ENCODE data around the gene FAM171A1. TPM values are rescaled to one million over a fixed set of nuclear protein-coding genes. Genes with fewer than 3 reads are reported as not detected.

Gene FAM171A1
- total and polyA plus RNA-seq, 2 experiments from 2014 or later: 38.9 to 41.5 TPM

DNA sequence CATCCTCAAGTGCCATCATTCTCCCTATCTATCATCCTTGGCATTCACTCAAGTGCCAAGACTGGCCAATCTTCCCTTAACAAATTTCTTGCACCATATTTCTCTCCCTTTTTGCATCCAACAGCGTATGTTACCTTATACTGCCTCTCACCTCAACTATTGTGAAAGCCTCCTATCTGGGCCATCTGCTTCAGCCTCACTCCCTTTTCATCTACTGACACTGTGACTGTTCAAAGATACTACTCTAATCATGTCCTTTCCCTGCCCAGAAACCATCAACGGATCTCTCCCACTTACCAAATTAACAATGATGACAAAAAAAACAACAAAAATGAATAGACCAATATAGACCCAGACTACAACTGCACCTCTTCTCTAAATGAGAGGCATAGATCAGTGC lies 112.0 kb downstream of the FAM171A1 start:
- Histone ChIP-seq H3K4me1 (ENCODE audit: low read depth) (peaks cover 36% of the 10 kb centered on the region), H3K9me3 (ENCODE audit: low read depth) (no peaks in the 10 kb centered on the region), H3K27me3 (no peaks in the 10 kb centered on the region), H3K4me3 (no peak overlapping the region), H3K36me3 (no peaks in the 10 kb centered on the region), H3K27ac (no peak overlapping the region)
- no peak for DNase-seq (ENCODE audit: low read depth in 1 of 2, low spot score in 1 of 2)
- TF ChIP-seq, protein P1, sequence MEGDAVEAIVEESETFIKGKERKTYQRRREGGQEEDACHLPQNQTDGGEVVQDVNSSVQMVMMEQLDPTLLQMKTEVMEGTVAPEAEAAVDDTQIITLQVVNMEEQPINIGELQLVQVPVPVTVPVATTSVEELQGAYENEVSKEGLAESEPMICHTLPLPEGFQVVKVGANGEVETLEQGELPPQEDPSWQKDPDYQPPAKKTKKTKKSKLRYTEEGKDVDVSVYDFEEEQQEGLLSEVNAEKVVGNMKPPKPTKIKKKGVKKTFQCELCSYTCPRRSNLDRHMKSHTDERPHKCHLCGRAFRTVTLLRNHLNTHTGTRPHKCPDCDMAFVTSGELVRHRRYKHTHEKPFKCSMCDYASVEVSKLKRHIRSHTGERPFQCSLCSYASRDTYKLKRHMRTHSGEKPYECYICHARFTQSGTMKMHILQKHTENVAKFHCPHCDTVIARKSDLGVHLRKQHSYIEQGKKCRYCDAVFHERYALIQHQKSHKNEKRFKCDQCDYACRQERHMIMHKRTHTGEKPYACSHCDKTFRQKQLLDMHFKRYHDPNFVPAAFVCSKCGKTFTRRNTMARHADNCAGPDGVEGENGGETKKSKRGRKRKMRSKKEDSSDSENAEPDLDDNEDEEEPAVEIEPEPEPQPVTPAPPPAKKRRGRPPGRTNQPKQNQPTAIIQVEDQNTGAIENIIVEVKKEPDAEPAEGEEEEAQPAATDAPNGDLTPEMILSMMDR (IDR thresholded peaks at IDR 0.05; ENCODE audit: low read depth, low read length): no peak

DNA sequence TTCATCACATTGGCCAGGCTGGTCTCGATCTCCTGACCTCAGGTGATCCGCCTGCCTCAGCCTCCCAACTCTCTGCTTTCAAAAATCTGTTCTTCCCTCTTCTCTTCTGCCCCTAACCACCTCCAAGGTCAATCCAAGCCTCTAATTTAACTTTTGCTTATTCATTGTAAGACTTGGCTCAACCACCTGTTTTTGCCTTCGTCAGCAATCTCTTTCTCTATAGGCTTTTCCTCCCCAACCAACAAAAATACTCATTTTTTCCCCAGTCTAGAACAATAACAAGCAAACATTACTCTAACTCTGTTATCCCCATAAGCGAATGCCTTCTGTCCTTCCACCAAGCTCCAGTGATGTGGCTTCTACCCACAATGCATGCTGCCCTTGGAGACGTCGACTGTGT lies 112.8 kb downstream of the FAM171A1 start:
- no peaks in the 10 kb centered on the region for H3K27me3 ChIP-seq
- H3K27ac ChIP-seq: no peak overlapping the region
- H3K4me3 ChIP-seq: no peak overlapping the region
- no peaks in the 10 kb centered on the region for H3K36me3 ChIP-seq
- H3K9me3 ChIP-seq (ENCODE audit: low read depth): no peaks in the 10 kb centered on the region
- DNase-seq (ENCODE audit: low read depth in 1 of 2, low spot score in 1 of 2): no peak
- TF ChIP-seq, protein P1 (IDR thresholded peaks at IDR 0.05; ENCODE audit: low read depth, low read length): no peak
- H3K4me1 ChIP-seq (ENCODE audit: low read depth): peaks cover 44% of the 10 kb centered on the region

DNA sequence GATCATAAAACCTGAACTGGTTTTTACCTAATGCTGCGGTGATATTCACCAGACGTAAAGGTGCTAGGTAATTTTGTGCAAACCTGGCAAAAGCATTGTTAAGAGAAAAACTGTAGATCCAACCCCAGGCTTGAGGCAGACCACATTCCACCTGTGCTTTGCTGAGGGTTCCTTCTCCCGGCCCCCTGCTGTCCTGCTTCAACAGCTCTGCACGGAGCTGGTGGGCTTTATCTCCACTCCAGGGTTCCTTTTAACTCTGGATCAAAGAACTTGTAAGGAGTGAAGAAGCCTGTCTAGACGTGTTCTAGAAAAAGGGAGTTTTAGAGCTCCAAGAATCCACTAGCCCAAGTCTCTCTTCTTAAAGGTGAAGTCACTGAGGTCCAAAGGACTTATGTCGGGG lies 115.1 kb downstream of the FAM171A1 start:
- H3K4me1 ChIP-seq (ENCODE audit: low read depth): peaks cover 28% of the 10 kb centered on the region
- H3K27me3 ChIP-seq: no peaks in the 10 kb centered on the region
- no peak for DNase-seq (ENCODE audit: low read depth in 1 of 2, low spot score in 1 of 2)
- no peak overlapping the region for H3K4me3 ChIP-seq
- H3K27ac ChIP-seq: no peak overlapping the region
- TF ChIP-seq, protein P1 (IDR thresholded peaks at IDR 0.05; ENCODE audit: low read depth, low read length): no peak
- no peaks in the 10 kb centered on the region for H3K9me3 ChIP-seq (ENCODE audit: low read depth)
- H3K36me3 ChIP-seq: no peaks in the 10 kb centered on the region

DNA sequence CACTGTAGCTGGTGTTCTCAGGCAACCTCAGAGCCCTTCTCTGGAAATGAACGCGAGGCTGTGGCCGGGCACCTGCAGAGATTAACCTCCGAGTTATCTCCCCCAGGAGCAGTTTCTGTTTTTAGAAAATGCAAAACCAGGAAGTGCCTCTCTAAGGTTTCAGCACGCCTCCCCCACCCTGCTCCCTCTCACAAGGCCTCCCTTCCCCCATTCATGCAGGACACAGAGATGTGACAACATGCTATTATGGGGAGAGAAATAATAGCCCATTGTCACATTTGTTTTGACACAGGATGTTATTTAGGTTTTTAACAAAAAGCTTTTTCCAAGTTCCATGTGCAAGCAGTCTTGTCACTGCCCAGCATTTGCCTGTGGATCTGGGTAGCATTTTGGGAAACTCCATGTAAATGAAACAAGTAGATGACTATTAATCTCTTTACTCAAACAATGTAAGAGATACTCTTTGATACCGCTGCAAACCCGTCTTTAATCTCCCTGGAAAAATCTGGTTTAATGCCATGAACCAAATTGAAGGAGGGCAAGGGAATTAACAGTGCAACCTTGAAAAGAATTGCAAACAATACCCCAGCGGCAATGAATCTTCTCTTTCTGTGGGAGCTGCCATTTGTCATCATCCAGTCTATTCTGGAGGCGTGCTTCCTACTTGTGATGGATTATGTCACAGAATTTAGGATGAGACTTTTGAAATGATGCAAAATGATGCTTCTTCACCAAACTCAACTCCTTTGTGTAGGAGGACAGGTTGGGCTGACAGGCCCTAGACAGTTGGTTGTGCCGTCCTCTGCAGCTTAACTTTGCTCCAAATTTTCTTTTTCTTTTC lies 116.1 kb downstream of the FAM171A1 start:
- peak in 1 of 2 donors; percentile 74 for DNase-seq (ENCODE audit: low read depth in 1 of 2, low spot score in 1 of 2)
- H3K4me3 ChIP-seq: no peak overlapping the region
- no peaks in the 10 kb centered on the region for H3K36me3 ChIP-seq
- H3K4me1 ChIP-seq (ENCODE audit: low read depth): peaks cover 26% of the 10 kb centered on the region
- no peaks in the 10 kb centered on the region for H3K27me3 ChIP-seq
- H3K9me3 ChIP-seq (ENCODE audit: low read depth): no peaks in the 10 kb centered on the region
- peak overlapping the region; percentile 68 for H3K27ac ChIP-seq
- TF ChIP-seq, protein P1 (IDR thresholded peaks at IDR 0.05; ENCODE audit: low read depth, low read length): no peak

DNA sequence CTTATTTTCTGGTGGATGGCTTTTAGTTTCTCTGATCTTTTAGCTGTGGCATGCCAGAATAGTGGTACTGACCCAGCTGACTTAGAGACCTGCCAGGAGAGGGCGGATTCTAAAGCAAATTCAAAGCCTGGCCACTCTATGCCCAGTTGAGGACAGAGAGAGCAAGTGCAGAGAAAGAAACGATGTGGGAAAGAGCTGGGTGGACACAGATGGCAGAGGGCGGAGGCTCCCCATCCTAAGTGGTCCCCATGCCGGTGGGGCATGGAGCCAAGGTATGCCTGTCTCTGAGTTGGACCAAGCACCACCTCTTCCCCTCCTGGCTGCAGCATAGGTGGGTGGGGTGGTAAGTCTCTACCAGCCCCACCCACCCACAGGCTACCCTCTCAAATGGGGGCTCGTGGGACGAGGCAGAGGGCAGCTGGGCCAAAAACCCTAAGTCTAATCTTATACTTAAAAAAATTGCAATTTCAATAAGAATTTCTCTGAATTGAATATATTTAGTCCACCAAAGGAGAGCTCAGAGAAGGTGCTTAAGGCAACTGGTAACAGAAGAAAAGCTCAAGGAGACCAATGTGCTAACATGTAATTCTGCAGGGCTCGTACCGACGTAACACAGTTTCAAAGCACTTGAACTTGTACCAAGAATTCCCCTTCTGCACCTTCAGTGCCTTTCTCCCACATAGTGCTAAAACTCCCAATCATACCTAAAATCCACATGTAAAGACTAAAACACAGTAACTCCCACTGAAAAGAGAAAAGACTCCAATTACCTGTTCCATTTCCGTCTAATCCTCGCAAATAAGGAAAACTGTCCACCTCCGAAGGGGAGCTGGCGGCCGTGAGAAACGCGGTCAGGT lies 116.9 kb downstream of the FAM171A1 start:
- H3K36me3 ChIP-seq: no peaks in the 10 kb centered on the region
- H3K4me1 ChIP-seq (ENCODE audit: low read depth): peaks cover 26% of the 10 kb centered on the region
- H3K4me3 ChIP-seq: no peak overlapping the region
- TF ChIP-seq, protein P1 (IDR thresholded peaks at IDR 0.05; ENCODE audit: low read depth, low read length): no peak
- H3K27me3 ChIP-seq: no peaks in the 10 kb centered on the region
- H3K27ac ChIP-seq: peak overlapping the region; percentile 68
- no peak for DNase-seq (ENCODE audit: low read depth in 1 of 2, low spot score in 1 of 2)
- H3K9me3 ChIP-seq (ENCODE audit: low read depth): no peaks in the 10 kb centered on the region
